ENCODE results near the gene BTBD9. TPM values are rescaled to one million over a fixed set of nuclear protein-coding genes. Genes with fewer than 3 reads are reported as not detected.

The BTBD9 gene
- total RNA-seq, 2 experiments from 2014 or later, result 6.2 to 6.4 TPM

DNA sequence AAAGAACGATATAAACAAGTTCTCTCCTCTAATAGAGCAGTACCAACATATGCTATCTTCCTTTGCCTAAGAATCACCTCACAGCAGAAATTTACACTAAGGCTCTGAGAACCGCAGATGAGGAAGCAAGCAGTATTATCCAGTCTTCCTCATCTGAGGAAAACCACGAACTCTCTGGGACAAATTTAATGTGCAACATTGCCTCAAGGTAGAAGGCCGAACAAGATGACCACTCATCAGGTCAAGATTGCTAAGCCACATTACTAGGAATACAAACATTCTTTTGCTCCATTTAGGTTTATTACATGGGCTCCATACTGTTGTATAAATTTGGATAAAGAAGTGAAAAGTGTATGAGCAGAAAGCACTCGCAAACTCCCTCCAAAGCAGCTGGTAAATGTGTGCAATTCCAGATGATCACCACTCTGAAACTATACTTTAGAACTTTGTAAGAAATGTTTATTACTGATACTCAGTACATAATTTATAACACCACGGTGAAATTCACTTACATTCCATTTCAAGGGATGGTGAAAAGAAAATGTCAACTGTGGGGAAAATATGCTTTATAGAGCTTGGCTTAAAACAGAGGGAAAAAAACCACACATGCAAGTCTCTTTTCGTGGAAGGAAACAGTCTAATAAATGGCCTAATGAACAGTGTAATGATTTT, 398.4 kb downstream of the BTBD9 start:
- intact Hi-C loops (cut with micrococcal nuclease), result no loop called here
- ChIA-PET POLR2A (no interaction called here), CTCF (no interaction called here)
- TF ChIP-seq, protein P1, sequence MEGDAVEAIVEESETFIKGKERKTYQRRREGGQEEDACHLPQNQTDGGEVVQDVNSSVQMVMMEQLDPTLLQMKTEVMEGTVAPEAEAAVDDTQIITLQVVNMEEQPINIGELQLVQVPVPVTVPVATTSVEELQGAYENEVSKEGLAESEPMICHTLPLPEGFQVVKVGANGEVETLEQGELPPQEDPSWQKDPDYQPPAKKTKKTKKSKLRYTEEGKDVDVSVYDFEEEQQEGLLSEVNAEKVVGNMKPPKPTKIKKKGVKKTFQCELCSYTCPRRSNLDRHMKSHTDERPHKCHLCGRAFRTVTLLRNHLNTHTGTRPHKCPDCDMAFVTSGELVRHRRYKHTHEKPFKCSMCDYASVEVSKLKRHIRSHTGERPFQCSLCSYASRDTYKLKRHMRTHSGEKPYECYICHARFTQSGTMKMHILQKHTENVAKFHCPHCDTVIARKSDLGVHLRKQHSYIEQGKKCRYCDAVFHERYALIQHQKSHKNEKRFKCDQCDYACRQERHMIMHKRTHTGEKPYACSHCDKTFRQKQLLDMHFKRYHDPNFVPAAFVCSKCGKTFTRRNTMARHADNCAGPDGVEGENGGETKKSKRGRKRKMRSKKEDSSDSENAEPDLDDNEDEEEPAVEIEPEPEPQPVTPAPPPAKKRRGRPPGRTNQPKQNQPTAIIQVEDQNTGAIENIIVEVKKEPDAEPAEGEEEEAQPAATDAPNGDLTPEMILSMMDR (IDR thresholded peaks at IDR 0.05), result no peak
- Mint-ChIP-seq H3K27ac (no peak overlapping the region), H3K4me3 (no peak overlapping the region), H3K4me1 (ENCODE audit: low read depth) (no peaks in the 10 kb centered on the region), H3K9me3 (no peaks in the 10 kb centered on the region), H3K36me3 (ENCODE audit: low read depth) (no peaks in the 10 kb centered on the region), H3K27me3 (no peaks in the 10 kb centered on the region)
- DNase-seq (no peak), ATAC-seq (no peak)

DNA sequence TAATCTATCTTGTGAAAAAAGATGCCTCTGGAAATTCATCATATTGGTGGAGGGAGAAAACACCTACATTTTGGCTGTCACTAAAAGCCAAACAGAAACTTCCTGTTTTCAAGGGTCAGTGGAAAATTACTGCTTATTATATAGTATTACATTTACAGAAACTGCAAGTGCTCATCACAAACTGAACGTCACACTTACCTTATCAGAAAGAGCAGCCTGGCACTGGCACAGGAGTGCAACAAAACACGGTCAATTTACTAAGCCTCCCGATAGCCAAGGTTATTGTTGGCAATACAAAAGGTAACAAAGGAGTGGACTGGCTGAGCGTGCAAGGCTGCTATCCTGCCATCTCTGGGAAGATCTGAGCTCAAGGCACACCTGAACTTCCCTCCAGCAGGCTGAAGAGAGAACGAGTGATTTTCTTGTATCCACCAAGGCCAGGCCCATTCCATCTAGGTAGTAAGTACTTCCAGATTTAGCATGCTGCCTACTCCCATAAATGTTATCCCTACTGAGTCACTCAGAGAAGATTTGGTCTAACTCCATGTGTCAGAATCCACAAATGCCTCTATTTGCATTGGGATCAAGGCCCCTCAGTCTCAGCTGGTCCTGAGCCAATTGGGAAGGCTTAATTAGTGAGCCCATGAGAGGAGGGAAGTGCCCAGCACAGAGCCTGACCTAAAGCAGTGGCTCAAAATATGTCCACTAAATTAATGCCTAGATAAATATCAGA, 399.8 kb downstream of the BTBD9 start:
- no peak for ATAC-seq
- Mint-ChIP-seq H3K36me3 (ENCODE audit: low read depth) (no peaks in the 10 kb centered on the region), H3K4me1 (ENCODE audit: low read depth) (no peaks in the 10 kb centered on the region), H3K27ac (no peak overlapping the region), H3K9me3 (no peaks in the 10 kb centered on the region), H3K27me3 (no peaks in the 10 kb centered on the region), H3K4me3 (no peak overlapping the region)
- CTCF ChIA-PET, result no interaction called here
- TF ChIP-seq, protein P1 (IDR thresholded peaks at IDR 0.05), result no peak
- POLR2A ChIA-PET, result no interaction called here
- no peak for DNase-seq
- intact Hi-C loops (cut with micrococcal nuclease), result no loop called here

DNA sequence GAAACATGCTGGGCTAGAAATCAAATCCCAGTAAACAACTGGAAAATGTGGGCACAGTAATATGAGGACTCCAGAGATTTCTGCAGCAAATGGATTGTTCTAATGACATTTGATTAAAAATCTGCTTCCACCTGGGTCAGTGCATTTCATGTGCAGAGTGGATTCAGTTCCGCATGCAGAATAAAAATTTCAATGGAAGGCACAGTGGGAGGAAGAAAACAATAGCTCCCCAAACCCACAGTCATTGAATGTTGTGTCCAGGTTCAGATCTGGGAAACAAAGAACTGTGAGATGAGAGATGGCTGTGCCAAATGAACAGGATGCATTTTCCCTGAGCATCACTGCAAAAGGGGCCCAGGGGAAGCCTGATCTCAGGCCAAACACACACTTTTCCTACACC, 403.1 kb downstream of the BTBD9 start:
- intact Hi-C loops (cut with micrococcal nuclease), result no loop called here

DNA sequence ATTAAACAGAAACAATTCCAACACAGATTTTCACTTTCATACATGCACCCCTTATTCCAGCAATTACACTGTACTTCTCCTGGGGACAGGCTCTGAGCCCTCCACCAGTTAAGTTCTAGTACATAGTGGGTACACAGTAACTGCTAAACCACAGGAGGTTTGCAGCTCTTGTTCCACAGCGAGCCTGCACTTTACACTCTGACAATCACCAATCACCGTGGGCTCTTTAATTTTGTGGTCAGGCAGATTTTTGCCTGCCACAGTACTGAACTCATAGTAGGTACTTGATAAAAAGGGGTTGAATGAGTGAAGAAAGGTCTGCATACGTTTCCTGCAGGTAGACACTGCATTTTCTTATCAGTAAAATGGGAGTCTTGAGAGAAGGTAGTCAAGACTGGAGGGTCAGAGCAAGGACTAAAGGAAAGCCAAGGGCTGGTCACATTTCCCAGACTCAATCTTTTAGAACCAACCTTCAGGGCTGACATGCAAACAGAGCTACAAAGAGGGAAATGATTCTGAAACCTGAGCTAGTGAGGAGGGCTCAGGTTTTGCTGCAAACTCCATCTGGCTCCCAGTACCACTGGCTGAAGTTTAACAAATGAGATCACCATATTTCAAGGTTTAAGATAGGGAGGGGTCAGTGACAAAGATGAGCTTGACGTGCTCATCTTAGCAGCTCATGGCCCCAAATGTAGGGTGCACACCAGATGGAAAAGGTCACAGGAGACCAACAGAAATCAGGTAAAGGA, 404.6 kb downstream of the BTBD9 start:
- no peaks in the 10 kb centered on the region for H3K4me1 Mint-ChIP-seq (ENCODE audit: low read depth)
- no peak for ATAC-seq
- TF ChIP-seq, protein P1 (IDR thresholded peaks at IDR 0.05), result no peak
- H3K9me3 Mint-ChIP-seq, result no peaks in the 10 kb centered on the region
- no peak overlapping the region for H3K27ac Mint-ChIP-seq
- H3K36me3 Mint-ChIP-seq (ENCODE audit: low read depth), result no peaks in the 10 kb centered on the region
- ChIA-PET POLR2A (no interaction called here), CTCF (interaction anchor here (1.8 kb wide), 1 partner anchor 15 kb away, joined by 5 read pairs; no protein-coding TSS in a partner anchor)
- intact Hi-C loops (cut with micrococcal nuclease), result no loop called here
- no peak overlapping the region for H3K4me3 Mint-ChIP-seq
- no peaks in the 10 kb centered on the region for H3K27me3 Mint-ChIP-seq
- DNase-seq, result no peak

More for the DNA sequence above, 403.1 kb downstream of the BTBD9 start:
- no peaks in the 10 kb centered on the region for H3K36me3 Mint-ChIP-seq (ENCODE audit: low read depth)
- ATAC-seq (no peak), DNase-seq (no peak)
- ChIA-PET CTCF (interaction anchor here (0.7 kb wide), 1 partner anchor 258 kb away, joined by 3 read pairs; no protein-coding TSS in a partner anchor), POLR2A (no interaction called here)
- H3K27me3 Mint-ChIP-seq, result no peaks in the 10 kb centered on the region
- no peaks in the 10 kb centered on the region for H3K9me3 Mint-ChIP-seq
- H3K4me1 Mint-ChIP-seq (ENCODE audit: low read depth), result no peaks in the 10 kb centered on the region
- no peak overlapping the region for H3K27ac Mint-ChIP-seq
- TF ChIP-seq, protein P1 (IDR thresholded peaks at IDR 0.05), result no peak
- H3K4me3 Mint-ChIP-seq, result no peak overlapping the region
